SJCRH30 (cell line): ENCODE results near the gene NXPH3. TPM values are rescaled to one million over a fixed set of nuclear protein-coding genes. Genes with fewer than 3 reads are reported as not detected.

Experiments
- DNase-seq, 2 experiments: peaks; one replicate each; pipeline ENCODE4 v3.0.0-alpha.2; 2015 to 2020
- H3K27ac ChIP-seq: fragments of 250-450 bp; sonication (Bioruptor Pico); 2 replicates; pipeline ENCODE4 v1.5.1; 2020; ENCODE audit warnings: mild to moderate bottlenecking, moderate library complexity
- H3K27me3 ChIP-seq: fragments of 250-450 bp; sonication (Bioruptor Pico); 2 replicates; pipeline ENCODE4 v1.5.1; 2020; ENCODE audit warnings: mild to moderate bottlenecking, moderate library complexity
- H3K36me3 ChIP-seq: fragments of 250-450 bp; sonication (Bioruptor Pico); 2 replicates; pipeline ENCODE4 v1.5.1; 2020; ENCODE audit warnings: mild to moderate bottlenecking, moderate library complexity
- H3K4me1 ChIP-seq: fragments of 250-450 bp; sonication (Bioruptor Pico); 2 replicates; pipeline ENCODE4 v1.5.1; 2020; ENCODE audit warnings: mild to moderate bottlenecking, moderate library complexity
- H3K4me3 ChIP-seq: fragments of 250-450 bp; sonication (Bioruptor Pico); 2 replicates; pipeline ENCODE4 v1.5.1; 2020; ENCODE audit warnings: mild to moderate bottlenecking, moderate library complexity
- H3K9me3 ChIP-seq: fragments of 250-450 bp; sonication (Bioruptor Pico); replicated peaks from 2 replicates; pipeline ENCODE4 v1.5.1; 2020; ENCODE audit warnings: mild to moderate bottlenecking, moderate library complexity
- total RNA-seq: library from RNA; depleted of rRNA; stranded (reverse); fragments of >200 nt; shearing (Covaris generic); gene quantifications from 2 replicates; pipeline ENCODE4 v1.2.3, GENCODE V29; 2014

The NXPH3 gene
- total RNA-seq, 1 experiment from 2014 or later, result 1.0 TPM

DNA sequence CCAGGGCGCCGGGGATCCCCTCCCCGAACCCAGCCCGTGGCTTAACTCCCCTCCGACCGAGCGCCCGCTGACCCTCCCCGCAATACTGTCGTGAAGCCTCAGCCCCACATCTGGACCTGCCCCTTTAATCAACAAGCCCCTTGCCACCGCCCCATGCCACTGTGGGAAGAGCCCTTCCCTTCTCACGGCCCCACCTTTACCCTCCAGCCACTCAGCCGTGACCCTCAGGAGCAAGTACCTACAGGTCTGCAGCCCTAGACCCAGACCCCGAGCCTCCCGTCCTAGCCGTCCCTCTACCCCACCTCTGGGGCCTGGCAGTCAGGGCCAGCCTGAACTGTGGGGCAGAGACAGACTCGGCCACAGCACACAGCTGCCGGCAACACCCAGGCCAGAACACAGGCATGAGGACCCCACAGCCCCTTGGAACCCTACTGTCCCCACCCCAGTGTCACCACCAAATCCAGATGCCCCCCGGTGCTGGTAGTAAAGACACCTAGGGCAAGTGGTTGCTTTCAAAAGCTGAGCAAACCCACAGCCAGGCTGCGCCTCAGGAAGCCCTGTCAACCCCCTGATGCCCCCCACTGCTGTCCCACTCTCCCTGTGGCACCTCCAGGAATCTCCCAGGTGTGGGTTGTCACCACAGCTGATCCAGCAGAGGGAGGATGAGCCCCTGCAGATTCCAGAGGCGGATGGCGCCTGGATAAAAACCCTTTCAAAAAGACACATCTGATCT lies 1.4 kb downstream of the NXPH3 start:
- H3K27me3 ChIP-seq, result peaks cover 9% of the 10 kb centered on the region; the same call in 1 of the 2 replicates
- no peak for DNase-seq

GRCh38 chr17:49577650-49577934 lies 1.9 kb downstream of the NXPH3 start:
- no peaks in the 10 kb centered on the region for H3K36me3 ChIP-seq
- no peak overlapping the region for H3K27ac ChIP-seq
- no peak overlapping the region for H3K4me3 ChIP-seq
- no peaks in the 10 kb centered on the region for H3K4me1 ChIP-seq
- H3K27me3 ChIP-seq, result peaks cover 9% of the 10 kb centered on the region; the same call in 1 of the 2 replicates
- DNase-seq, result no peak
- H3K9me3 ChIP-seq, result no peaks in the 10 kb centered on the region

More for the DNA sequence above, 1.4 kb downstream of the NXPH3 start:
- no peaks in the 10 kb centered on the region for H3K9me3 ChIP-seq
- no peaks in the 10 kb centered on the region for H3K4me1 ChIP-seq
- no peaks in the 10 kb centered on the region for H3K36me3 ChIP-seq
- H3K27ac ChIP-seq, result no peak overlapping the region
- peak overlapping the region; percentile 59 for H3K4me3 ChIP-seq

GRCh38 chr17:49577963-49578362 lies 2.3 kb downstream of the NXPH3 start:
- Histone ChIP-seq H3K9me3 (no peaks in the 10 kb centered on the region), H3K4me1 (no peaks in the 10 kb centered on the region), H3K27me3 (peaks cover 9% of the 10 kb centered on the region; the same call in 1 of the 2 replicates), H3K36me3 (no peaks in the 10 kb centered on the region), H3K4me3 (no peak overlapping the region), H3K27ac (no peak overlapping the region)
- no peak for DNase-seq

DNA sequence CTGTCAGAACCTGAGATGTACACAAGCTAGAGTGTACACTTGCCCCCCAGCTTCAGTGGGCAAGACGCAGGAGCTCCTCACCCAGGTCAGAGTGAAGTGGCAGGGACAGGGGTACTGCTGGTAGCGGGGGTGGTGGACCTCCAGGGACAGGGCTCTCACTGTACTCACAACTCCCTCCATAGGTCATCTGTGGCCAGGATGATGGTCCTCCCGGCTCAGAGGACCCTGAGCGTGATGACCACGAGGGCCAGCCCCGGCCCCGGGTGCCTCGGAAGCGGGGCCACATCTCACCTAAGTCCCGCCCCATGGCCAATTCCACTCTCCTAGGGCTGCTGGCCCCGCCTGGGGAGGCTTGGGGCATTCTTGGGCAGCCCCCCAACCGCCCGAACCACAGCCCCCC lies 2.7 kb downstream of the NXPH3 start:
- H3K4me3 ChIP-seq, result no peak overlapping the region
- H3K4me1 ChIP-seq, result no peaks in the 10 kb centered on the region
- no peaks in the 10 kb centered on the region for H3K36me3 ChIP-seq
- no peaks in the 10 kb centered on the region for H3K9me3 ChIP-seq
- H3K27me3 ChIP-seq, result peaks cover 9% of the 10 kb centered on the region; the same call in 1 of the 2 replicates
- DNase-seq, result no peak
- H3K27ac ChIP-seq, result no peak overlapping the region

DNA sequence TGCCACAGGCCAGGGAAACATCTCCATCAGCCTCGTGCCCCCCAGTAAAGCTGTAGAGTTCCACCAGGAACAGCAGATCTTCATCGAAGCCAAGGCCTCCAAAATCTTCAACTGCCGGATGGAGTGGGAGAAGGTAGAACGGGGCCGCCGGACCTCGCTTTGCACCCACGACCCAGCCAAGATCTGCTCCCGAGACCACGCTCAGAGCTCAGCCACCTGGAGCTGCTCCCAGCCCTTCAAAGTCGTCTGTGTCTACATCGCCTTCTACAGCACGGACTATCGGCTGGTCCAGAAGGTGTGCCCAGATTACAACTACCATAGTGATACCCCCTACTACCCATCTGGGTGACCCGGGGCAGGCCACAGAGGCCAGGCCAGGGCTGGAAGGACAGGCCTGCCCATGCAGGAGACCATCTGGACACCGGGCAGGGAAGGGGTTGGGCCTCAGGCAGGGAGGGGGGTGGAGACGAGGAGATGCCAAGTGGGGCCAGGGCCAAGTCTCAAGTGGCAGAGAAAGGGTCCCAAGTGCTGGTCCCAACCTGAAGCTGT lies 3.4 kb downstream of the NXPH3 start:
- H3K27ac ChIP-seq, result no peak overlapping the region
- no peaks in the 10 kb centered on the region for H3K36me3 ChIP-seq
- H3K27me3 ChIP-seq, result peaks cover 9% of the 10 kb centered on the region; the same call in 1 of the 2 replicates
- no peaks in the 10 kb centered on the region for H3K9me3 ChIP-seq
- H3K4me1 ChIP-seq, result no peaks in the 10 kb centered on the region
- H3K4me3 ChIP-seq, result no peak overlapping the region
- no peak for DNase-seq

GRCh38 chr17:49579522-49579921 lies 3.9 kb downstream of the NXPH3 start:
- no peak for DNase-seq
- H3K4me3 ChIP-seq, result no peak overlapping the region
- peaks cover 8% of the 10 kb centered on the region; the same call in 1 of the 2 replicates for H3K27me3 ChIP-seq
- no peaks in the 10 kb centered on the region for H3K36me3 ChIP-seq
- no peak overlapping the region for H3K27ac ChIP-seq
- no peaks in the 10 kb centered on the region for H3K9me3 ChIP-seq
- no peaks in the 10 kb centered on the region for H3K4me1 ChIP-seq

DNA sequence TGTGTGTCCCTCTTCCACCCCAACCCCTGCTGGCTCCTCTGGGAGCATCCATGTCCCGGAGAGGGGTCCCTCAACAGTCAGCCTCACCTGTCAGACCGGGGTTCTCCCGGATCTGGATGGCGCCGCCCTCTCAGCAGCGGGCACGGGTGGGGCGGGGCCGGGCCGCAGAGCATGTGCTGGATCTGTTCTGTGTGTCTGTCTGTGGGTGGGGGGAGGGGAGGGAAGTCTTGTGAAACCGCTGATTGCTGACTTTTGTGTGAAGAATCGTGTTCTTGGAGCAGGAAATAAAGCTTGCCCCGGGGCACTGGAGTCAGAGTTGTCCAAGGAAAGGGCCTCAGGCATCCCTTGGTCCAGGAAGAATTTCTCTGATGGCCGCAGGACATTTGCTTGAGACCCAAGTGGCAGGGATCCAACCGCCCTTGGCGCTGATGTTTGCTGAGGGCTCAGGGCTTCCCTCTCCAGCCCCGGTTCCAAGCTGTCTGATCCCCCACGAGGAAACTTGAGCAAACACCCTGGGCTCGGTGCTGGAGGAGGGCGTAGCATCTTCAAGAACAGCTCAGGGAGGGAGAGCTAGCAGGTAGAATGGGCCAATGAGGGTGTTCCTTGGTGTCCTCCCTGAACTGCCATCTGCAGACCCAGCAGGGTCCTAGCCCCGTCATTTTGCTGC lies 4.5 kb downstream of the NXPH3 start:
- no peaks in the 10 kb centered on the region for H3K9me3 ChIP-seq
- H3K36me3 ChIP-seq, result no peaks in the 10 kb centered on the region
- DNase-seq, result no peak
- no peak overlapping the region for H3K4me3 ChIP-seq
- peaks cover 2% of the 10 kb centered on the region; the same call in 1 of the 2 replicates for H3K27me3 ChIP-seq
- H3K4me1 ChIP-seq, result no peaks in the 10 kb centered on the region
- no peak overlapping the region for H3K27ac ChIP-seq

DNA sequence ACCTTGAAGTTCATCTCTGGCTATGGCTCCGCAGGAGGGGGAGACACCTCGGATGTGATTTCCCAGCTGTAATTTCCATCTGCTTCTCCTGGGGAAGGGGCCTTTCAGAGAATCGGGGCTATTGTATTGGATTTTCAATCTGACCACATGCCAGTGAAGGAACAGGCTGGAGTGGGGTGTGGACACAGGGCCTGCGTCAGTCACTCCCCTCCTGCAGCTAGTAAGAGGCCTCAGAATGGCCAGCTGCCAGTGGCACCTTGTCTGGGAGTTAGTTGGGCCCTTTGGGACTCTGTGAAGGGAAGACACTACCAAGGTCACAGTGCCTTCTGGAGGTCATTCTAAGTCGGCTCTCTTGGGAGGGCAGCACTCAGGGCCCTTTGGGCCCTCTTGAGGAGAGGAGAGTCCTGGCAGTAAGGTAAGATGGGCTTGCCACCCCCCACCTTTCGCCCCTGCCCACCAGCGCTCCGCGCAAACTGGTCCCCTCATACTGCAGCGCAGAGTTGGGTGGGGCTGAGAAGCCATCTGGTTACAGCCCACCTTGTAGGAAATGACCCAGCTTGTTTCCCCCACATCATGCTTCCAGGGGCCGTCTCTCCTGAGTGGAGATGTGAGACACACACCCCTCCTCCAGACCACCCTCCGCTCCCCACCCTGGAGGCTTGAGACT lies 5.4 kb downstream of the NXPH3 start:
- no peak for DNase-seq
- no peaks in the 10 kb centered on the region for H3K36me3 ChIP-seq
- no peaks in the 10 kb centered on the region for H3K9me3 ChIP-seq
- H3K27ac ChIP-seq, result no peak overlapping the region
- no peaks in the 10 kb centered on the region for H3K4me1 ChIP-seq
- H3K4me3 ChIP-seq, result no peak overlapping the region
- no peaks in the 10 kb centered on the region for H3K27me3 ChIP-seq

- no peaks in the 10 kb centered on the region for H3K9me3 ChIP-seq
- DNase-seq, result no peak
Observed at GRCh38 chr17:49581648-49581998, 6.0 kb downstream of the NXPH3 start.

GRCh38 chr17:49582055-49582722 lies 6.5 kb downstream of the NXPH3 start:
- no peak for DNase-seq
- Histone ChIP-seq H3K4me1 (no peaks in the 10 kb centered on the region), H3K36me3 (no peaks in the 10 kb centered on the region), H3K4me3 (no peak overlapping the region), H3K27me3 (no peaks in the 10 kb centered on the region), H3K27ac (no peak overlapping the region), H3K9me3 (no peaks in the 10 kb centered on the region)

More at GRCh38 chr17:49581648-49581998, 6.0 kb downstream of the NXPH3 start:
- Histone ChIP-seq H3K4me3 (no peak overlapping the region), H3K4me1 (no peaks in the 10 kb centered on the region), H3K27ac (no peak overlapping the region), H3K27me3 (no peaks in the 10 kb centered on the region), H3K36me3 (no peaks in the 10 kb centered on the region)

DNA sequence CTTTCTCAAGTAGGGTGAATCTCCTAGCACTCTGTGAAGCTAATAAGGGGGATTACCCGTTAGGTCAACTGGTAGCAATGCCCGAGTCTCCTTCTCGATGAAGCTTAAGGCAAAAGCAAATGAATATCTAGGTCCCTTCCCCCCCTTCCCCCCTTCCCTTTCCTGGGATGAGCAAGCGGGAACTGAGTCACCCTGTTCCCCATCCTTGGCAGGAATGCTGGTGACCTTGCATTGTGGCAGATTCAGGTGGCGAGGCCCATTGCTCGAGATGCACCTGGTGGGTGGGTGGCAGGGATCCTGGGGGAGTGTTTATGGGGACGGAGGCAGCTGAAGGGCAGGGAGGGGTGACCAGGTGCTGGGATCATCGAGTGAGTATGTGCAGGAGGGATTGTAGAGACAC lies 7.1 kb downstream of the NXPH3 start:
- Histone ChIP-seq H3K36me3 (no peaks in the 10 kb centered on the region), H3K27ac (no peak overlapping the region), H3K4me3 (no peak overlapping the region), H3K9me3 (no peaks in the 10 kb centered on the region), H3K27me3 (no peaks in the 10 kb centered on the region), H3K4me1 (no peaks in the 10 kb centered on the region)
- no peak for DNase-seq

DNA sequence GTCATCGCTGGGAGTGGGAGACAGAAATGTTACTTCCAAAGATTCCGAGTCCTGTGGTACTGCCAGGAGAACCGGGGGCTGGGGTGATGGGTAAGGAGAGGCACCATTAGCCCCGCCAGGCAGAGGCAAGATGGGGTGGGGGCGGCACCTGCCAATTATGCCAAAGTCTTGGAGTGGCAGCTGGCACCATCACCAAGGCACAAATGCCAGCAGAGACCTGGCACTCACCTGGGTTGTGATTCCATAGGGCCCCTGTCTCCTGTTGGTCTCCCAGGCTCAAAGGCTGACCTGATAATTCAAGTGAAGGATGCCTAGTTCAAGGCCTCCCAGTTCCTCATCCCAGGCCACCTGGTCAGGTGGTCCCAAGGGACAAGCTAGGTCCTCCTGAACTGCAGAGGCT lies 7.6 kb downstream of the NXPH3 start:
- H3K36me3 ChIP-seq, result no peaks in the 10 kb centered on the region
- H3K27me3 ChIP-seq, result no peaks in the 10 kb centered on the region
- H3K4me3 ChIP-seq, result no peak overlapping the region
- no peak overlapping the region for H3K27ac ChIP-seq
- no peaks in the 10 kb centered on the region for H3K4me1 ChIP-seq
- no peaks in the 10 kb centered on the region for H3K9me3 ChIP-seq
- DNase-seq, result no peak

- Histone ChIP-seq H3K36me3 (no peaks in the 10 kb centered on the region), H3K9me3 (no peaks in the 10 kb centered on the region), H3K4me1 (no peaks in the 10 kb centered on the region), H3K4me3 (no peak overlapping the region), H3K27me3 (no peaks in the 10 kb centered on the region), H3K27ac (no peak overlapping the region)
- DNase-seq, result no peak
Observed at GRCh38 chr17:49583889-49584288, 8.2 kb downstream of the NXPH3 start.

GRCh38 chr17:49585422-49586027 lies 9.9 kb downstream of the NXPH3 start:
- Histone ChIP-seq H3K4me3 (no peak overlapping the region), H3K4me1 (no peaks in the 10 kb centered on the region), H3K9me3 (no peaks in the 10 kb centered on the region), H3K27me3 (no peaks in the 10 kb centered on the region), H3K27ac (no peak overlapping the region), H3K36me3 (no peaks in the 10 kb centered on the region)
- DNase-seq, result no peak
